ENCODE results near the gene EHD1. TPM values are rescaled to one million over a fixed set of nuclear protein-coding genes. Genes with fewer than 3 reads are reported as not detected.
A peak's percentile ranks its signal among the peaks of the same experiment; 100 is the strongest.

Gene EHD1
- total RNA-seq, 4 donors from 2014 or later = 29.5 to 44.0 (median 31.8) TPM

GRCh38 chr11:64862987-64863390, 15.4 kb downstream of the EHD1 start:
- no peaks in the 10 kb centered on the region for H3K27me3 ChIP-seq
- intact Hi-C loops (cut with DNase I) = no loop called here
- H3K4me3 ChIP-seq = peak overlapping the region in 1 of 4 donors; percentile 35
- no peaks in the 10 kb centered on the region for H3K9me3 ChIP-seq
- WGBS, 2 donors = 54 to 77% methylated on average over 3 to 6 of the region's 9 CpGs
- H3K4me1 ChIP-seq = peaks cover 43 to 99% (median 75%) of the 10 kb centered on the region in 3 donors
- DNase-seq = no peak
- peaks cover 0 to 20% (median 0%) of the 10 kb centered on the region in 3 donors for H3K36me3 ChIP-seq
- no peak for TF ChIP-seq POLR2A (IDR thresholded peaks at IDR 0.05)
- TF ChIP-seq, protein P1, sequence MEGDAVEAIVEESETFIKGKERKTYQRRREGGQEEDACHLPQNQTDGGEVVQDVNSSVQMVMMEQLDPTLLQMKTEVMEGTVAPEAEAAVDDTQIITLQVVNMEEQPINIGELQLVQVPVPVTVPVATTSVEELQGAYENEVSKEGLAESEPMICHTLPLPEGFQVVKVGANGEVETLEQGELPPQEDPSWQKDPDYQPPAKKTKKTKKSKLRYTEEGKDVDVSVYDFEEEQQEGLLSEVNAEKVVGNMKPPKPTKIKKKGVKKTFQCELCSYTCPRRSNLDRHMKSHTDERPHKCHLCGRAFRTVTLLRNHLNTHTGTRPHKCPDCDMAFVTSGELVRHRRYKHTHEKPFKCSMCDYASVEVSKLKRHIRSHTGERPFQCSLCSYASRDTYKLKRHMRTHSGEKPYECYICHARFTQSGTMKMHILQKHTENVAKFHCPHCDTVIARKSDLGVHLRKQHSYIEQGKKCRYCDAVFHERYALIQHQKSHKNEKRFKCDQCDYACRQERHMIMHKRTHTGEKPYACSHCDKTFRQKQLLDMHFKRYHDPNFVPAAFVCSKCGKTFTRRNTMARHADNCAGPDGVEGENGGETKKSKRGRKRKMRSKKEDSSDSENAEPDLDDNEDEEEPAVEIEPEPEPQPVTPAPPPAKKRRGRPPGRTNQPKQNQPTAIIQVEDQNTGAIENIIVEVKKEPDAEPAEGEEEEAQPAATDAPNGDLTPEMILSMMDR (IDR thresholded peaks at IDR 0.05) = no peak
- peak overlapping the region; percentile 78 to 93 (median 90) for H3K27ac ChIP-seq

GRCh38 chr11:64861227-64861975, 17.0 kb downstream of the EHD1 start:
- Histone ChIP-seq H3K27me3 (no peaks in the 10 kb centered on the region), H3K4me1 (peaks cover 56 to 99% (median 83%) of the 10 kb centered on the region in 3 donors), H3K27ac (peak overlapping the region; percentile 78 to 93 (median 90)), H3K4me3 (no peak overlapping the region), H3K9me3 (no peaks in the 10 kb centered on the region), H3K36me3 (peaks cover 0 to 30% (median 0%) of the 10 kb centered on the region in 3 donors)
- WGBS, 2 donors = 66 to 69% methylated on average over 6 of the region's 6 CpGs
- intact Hi-C loops (cut with DNase I) = no loop called here
- no peak for DNase-seq
- TF ChIP-seq POLR2A (IDR thresholded peaks at IDR 0.05) = no peak
- TF ChIP-seq, protein P1 (IDR thresholded peaks at IDR 0.05) = no peak

DNA sequence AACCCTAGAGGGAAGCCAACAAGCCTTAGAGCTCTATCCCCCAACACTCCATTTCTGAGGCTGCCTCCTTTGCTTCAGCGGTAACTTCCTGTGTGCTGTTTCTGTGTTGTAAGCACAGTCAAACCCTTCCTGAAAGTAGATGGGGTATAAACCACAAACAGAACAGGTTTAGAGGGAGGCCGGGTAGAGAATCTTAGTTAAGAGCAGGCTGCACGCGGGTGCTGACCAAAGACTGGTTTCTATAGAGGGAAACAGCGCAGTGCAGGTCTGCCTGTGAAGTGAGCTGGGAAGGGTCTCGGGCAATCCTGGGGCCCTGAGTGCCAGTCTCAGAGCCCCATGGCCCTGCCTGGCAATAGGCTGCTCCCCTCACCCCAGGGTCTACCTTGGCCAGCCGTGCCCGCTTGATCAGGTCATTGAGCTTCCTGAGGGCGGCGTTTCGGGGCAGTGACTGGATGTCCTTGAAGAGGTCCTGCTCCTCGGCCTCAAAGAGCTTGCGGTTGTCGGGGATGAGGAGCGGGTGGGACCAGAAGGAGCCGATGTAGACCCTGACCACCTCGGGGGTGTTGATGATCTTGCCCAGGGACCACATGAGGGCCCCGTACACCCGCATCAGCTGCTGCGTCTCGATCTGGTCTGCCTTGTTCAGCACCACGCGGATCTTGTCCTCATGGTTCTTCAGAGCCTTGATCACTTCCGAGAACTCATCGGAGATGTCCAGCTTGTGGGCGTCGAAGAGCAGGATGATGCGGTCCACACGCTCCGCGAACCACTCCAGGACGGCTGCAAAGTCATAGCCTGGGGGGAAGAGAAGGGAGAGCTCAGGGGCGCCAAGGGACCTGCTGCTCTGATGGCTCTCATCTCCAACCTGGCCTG, 18.6 kb downstream of the EHD1 start:
- H3K4me1 ChIP-seq = peaks cover 64 to 99% (median 85%) of the 10 kb centered on the region in 3 donors

DNA sequence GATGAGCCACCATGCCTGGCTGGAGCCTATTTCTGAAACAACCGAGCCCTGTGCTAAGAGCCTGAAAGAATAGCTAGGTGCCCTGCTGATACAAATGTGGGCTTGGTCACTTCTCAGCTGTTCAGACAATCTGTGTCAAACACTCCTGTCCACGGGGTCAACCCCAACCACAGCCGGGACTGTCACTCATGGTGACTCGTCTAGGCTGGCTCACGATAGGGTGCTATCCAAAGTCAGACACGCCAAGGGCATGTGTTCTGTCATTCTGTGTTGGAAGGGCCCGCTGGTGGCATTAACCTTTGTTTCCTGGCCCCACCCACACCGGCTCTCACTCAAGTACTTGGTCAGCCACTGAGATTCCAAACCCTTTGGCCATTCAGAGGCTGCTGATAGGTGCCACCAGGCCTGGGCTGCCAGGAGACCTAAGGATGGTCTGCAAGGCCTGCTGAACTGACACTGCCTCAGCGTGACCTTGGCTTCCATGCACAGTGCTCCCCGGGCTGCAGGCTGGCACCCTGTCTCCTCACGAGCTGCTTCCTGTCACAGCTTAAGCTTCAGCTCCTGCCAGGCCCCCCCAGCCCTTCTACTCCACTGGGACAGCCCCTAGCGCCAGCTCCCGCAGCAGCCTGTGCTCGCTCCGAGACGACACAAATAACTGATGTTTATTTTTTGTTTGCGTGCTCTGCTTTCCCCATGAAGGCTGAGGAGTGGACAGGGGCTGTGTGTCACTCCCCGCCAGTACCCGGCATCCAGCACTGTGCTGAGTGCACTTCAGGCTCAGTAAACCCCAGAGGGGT, 19.8 kb downstream of the EHD1 start:
- Histone ChIP-seq H3K27ac (peak overlapping the region; percentile 58 to 90 (median 85)), H3K27me3 (no peaks in the 10 kb centered on the region), H3K4me3 (peak overlapping the region in 1 of 4 donors; percentile 19), H3K4me1 (peaks cover 59 to 99% (median 85%) of the 10 kb centered on the region in 3 donors), H3K9me3 (no peaks in the 10 kb centered on the region), H3K36me3 (peaks cover 2 to 41% (median 10%) of the 10 kb centered on the region in 3 donors)
- DNase-seq = no peak
- intact Hi-C loops (cut with DNase I) = no loop called here
- no peak for TF ChIP-seq POLR2A (IDR thresholded peaks at IDR 0.05)
- TF ChIP-seq, protein P1 (IDR thresholded peaks at IDR 0.05) = no peak
- 41 to 51% methylated on average over 5 to 11 of the region's 19 CpGs for WGBS, 2 donors

More for the DNA sequence above, 18.6 kb downstream of the EHD1 start:
- 71 to 82% methylated on average over 19 to 20 of the region's 33 CpGs for WGBS, 2 donors
- no peak for DNase-seq
- Histone ChIP-seq H3K36me3 (peaks cover 0 to 30% (median 0%) of the 10 kb centered on the region in 3 donors), H3K4me3 (no peak overlapping the region), H3K9me3 (no peaks in the 10 kb centered on the region), H3K27ac (peak overlapping the region; percentile 58 to 90 (median 85)), H3K27me3 (no peaks in the 10 kb centered on the region)
- TF ChIP-seq POLR2A (IDR thresholded peaks at IDR 0.05) = peak in 1 of 4 donors; percentile 54
- TF ChIP-seq, protein P1 (IDR thresholded peaks at IDR 0.05) = no peak
- intact Hi-C loops (cut with DNase I) = no loop called here

Data from esophagus squamous epithelium (tissue), 5 donors.